Suppressor macrophage (primary cell): ENCODE data around the gene ANO2.
"Not testable (repeated sequence)": the region's sequence is repeated elsewhere in the genome, so short reads cannot be mapped to it uniquely, and the experiment has no call there.

ENCODE experiments used
- DNase-seq, 4 experiments: peaks; one replicate each; pipeline ENCODE4 v3.0.0-alpha.2; 2020 to 2022

The ANO2 gene

DNA sequence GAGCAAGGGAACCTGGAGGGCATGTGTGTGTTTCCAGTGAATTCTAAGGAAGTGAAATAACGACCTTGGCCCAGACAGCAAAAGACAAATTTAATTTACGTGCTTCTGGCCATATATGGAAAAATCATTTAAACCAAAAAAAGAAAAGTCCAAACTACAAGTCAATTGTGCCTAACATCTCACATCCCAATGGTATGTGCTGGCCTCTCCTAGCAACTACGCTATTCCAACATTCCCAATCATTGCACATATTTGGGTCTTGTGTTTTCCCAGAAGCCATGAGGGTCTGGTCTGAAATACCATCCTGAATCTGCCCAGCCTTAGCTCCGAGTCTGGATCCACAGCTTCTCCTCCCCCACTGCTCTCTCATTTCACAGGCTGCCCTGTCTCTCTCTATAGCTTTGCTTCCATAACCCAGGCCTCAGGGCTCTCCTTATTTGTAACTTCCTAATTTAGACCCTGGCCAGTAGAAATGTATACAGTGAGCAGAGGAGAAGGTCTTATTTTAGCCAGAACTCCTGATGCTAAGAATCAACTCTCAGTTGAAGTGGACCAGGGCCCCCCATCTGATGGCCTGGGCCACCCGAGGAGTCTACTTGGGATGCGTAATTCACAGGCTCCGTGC, 224.6 kb downstream of the ANO2 start:
- DNase-seq, result no peak

DNA sequence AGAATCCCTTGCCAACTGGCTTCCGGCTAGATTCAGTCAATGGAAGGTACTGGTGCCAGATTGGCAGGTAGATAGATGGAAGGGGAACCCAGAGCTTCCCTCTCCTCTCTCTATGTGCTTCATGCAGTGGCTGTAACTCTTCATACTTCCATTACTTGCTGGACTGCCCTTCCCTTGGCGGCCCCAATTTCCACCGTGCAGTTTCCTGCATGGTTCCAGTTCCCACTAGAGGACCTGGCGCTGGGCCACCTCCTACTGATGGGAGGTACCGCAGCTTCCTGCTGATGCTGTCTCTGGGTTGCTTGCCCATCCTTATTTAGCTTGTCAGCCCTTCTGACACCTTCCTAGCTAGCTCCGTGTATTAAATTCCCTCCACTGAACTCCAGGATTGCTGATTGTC, 226.4 kb downstream of the ANO2 start:
- DNase-seq, result no peak

DNA sequence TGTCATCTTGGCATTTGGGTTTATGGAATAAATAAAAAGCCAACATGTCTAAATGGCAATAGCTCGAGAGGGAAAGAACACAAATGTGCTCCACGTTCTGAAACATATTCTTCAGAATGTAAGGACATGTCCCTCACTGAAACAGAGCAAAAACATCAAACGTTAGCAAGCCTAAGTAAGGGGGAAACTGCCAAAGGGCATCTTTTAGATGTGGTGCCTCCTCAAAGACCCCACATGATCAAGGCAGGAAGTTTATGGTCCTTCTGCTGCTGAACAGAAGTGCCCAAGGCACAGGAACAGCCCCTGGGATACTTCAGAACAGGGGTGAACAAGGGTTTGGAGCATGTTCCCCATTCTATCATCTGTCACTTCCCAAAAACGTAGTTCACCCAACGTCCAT, 227.0 kb downstream of the ANO2 start:
- no peak for DNase-seq

DNA sequence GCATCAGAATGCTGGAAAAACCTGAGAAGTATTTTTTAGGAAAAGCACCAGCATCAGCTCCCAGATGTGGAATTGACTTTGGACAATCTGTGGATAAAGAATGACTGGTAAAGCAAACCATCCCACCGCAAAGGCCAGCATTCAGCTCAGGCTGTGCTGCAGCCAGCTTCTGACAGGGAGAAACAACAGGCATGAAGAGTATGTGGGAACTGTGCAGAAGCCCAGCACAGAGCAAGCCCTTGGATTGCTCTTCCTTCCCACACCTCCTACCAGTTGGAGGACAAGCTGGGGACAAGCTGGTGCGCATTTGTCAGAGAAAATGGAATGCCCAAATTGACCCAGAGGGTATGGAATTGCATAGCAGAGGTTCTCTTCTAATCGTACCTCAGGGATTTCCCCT, 228.1 kb downstream of the ANO2 start:
- DNase-seq, result no peak

DNA sequence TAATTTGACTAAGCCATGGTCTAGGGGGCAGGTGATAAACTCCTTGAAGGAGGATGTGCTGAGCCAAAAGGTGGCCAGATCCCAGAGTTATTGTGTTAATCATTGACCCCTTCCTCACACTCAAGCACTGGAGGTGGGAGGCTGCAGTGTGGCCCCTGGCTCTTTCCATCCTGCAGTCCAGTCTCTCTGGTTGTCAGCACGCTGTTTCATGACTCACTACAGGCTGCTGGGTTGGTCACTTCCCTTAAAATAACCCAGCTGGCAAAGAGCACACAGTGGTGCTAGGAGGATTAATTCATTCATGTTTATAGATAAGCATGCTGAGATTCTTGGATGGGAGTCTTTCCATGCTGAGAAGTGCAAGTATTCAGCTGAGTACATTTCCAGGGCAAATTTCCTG, 228.9 kb downstream of the ANO2 start:
- DNase-seq, result peak in 1 of 4 experiments; percentile 18

DNA sequence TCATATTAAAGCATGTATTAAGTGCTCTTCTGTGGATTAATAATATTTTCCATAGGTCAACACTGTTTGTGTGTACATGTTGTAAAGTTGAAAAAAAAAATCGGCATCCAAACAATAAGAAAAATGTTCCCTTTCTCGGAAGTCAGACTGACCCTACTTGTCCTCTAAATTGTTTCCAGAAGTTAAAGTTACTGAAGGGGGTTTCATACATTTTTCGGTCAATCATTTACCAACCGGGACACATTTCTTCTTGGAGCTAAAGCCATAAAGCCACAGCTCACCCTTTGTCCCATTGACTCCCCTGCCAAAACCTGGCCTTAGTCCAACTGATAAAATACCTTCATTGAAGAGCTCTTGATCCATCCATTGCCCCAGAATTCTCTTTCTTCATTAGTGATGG, 230.0 kb downstream of the ANO2 start:
- DNase-seq, result no peak

DNA sequence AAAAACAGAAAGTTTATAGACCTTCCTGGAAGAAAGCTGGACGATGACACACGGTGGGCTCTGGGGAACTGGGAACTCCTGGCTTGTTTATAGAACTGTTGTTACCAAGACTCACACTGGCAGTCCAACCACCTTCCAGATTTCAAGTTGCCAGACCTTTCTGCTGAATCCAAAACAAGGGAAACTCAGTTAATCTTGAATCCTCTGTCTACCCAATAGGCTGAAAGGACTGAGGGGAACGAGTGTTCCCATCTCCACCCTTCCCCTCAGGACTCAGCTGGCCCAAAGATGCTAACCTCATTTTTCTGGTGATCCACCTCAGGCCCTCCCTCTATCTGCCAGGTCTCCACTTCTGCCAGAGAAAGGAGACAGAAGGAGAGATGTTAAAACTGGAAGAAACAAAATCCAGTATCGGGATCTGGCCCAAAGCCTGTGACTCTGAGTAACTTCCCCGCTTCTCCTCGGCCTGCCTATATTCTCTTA, 231.4 kb downstream of the ANO2 start:
- no peak for DNase-seq

DNA sequence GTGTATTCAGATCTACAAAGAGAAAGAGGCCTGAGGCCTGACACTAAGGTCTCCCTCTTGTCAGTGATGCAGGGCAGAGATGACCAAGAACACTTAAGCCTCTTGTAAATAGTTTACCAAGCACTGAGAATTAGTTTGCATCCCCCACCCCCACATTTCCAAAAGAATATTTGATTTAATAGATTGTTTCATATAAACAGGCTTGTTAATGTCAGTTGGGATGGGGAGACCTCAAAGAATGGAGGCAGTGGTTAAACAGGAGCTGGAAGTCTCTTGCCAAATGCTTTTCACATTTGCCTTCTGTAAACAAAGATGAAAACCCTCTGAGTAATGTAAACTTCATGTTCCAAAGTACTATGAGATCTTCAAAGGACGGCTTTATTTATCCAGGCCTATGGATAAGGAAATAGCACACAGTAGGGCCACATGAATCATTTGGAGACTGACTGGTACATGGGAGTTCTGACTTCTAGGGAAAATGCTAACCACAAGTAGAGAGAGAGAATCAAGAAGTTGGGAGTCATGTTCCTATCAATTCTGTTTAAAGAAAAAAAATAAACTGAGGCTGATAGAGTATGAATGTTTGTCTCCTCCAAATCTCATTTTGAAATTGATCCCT, 234.7 kb downstream of the ANO2 start:
- DNase-seq, result no peak

DNA sequence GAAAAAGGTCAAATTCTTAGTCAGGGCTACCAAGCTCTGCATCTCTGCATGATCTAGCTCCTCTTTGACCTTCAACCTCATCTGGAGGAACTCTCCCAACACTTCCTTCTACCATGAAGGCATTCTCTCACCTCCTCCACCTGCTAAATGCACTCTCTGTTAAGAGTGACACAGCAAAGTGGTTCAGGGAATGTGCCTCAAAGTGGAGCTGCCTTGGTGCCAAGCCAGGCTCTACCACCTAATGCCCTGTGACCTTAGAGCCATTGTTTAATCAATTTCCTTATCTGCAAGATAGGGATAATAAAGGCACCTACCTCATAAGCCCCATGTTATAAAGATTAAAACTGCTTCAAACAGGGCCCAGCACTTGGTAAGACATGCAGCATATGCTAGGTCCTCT, 236.7 kb downstream of the ANO2 start:
- DNase-seq, result no peak

DNA sequence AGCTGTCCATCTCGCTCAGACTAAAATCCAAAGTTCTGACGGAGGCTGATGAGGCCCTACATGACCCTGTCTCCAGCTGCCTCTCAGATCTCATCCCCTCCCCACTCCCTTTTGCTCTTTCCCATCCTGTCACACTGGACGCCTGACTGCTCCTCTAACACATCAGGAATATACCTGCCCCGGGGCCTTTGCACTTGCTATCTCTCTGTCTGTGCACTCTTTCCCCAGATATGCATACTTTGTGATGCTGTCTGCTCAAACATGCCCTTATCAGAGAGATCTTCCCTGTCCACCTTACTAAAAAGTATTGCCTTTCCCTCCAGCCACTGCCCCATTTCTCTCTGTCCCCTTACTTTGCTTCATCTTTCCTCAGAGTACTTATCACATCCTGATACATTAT, 238.8 kb downstream of the ANO2 start:
- no peak for DNase-seq

DNA sequence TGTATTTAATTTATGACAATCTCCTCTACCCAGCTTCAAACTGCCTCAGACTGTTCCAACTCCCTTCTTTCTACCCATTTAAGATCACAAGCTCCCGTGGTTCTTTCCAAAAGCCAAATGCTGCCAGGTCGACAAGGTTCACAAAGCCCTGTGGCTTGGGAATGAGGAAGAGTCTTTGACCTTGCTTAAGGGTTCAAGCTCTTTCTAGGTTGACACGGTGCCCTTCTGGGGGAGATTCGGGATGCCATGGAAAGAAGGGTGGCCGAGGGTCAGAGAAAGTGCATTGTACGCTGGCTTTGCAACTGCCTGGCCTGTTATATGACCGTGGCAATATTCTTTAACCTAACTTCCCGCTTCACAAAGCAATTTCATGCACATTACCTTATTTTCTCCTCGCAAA, 239.3 kb downstream of the ANO2 start:
- DNase-seq, result no peak

DNA sequence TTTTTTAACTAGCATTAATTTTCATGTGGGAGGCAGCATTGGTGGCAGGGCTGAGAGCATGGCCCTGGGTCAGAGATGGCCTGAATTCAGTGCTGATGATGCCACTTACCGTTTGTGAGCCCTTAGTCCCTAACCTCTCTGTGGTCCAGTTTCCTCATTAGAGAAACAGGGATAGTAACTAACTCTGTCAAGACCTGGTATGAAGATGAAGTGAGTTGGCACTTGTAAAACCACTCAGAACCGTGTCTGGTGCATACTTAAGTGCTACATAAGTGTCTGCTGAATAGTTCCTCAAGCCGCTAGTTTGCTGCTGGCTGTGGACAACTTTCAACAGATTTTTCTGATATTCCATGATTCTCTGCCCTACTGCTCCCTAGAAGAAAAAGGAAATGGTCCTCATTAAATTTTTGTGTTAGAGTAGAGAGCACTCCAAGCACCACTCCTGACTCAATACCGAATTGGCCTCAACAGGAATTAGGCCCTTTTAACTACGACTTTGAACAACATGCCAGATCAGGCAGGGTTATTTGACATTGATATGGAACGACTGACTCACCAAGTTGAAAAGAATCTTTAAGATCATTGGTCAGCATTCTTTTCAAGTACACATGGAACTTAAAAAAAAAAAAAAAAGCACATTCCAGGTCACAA, 250.2 kb downstream of the ANO2 start:
- DNase-seq, result no peak

DNA sequence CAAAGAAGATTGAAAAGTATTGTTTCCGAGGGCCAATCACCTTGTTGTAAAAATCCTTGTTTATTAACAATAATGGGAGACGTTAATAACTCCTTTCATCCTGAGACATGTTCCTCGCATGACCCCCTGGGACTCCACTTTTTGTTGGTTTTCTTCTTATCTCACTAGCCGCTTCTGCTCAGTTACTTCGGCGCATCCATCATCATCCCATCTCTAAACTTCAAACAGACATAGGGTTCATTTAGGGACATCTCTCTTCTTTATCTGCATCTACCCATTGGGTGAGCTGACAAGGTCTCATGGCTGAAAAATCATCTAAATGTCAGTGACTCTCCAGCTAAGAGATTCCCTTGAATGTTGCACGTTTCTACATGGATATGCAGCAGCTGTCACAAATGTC, 252.2 kb downstream of the ANO2 start:
- no peak for DNase-seq

DNA sequence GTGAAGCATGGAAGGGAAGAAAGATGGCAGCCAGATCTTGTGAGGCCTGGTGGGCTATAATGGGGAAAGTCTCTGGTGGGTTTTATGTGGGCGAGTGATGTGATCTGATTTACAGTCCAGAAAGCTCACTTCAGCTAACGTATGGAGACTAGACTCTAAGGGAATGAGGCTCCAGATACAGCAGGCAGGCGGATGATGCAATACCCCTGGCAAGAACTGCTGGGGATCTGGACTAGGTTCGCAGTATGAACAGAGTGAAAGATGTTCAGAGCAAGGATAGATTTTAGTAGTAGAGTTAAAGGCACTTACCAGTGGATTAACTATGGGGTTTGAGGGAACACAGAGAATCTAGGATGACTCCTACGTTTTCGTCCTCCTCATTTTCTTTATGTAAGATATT, 253.1 kb downstream of the ANO2 start:
- DNase-seq, result no peak

DNA sequence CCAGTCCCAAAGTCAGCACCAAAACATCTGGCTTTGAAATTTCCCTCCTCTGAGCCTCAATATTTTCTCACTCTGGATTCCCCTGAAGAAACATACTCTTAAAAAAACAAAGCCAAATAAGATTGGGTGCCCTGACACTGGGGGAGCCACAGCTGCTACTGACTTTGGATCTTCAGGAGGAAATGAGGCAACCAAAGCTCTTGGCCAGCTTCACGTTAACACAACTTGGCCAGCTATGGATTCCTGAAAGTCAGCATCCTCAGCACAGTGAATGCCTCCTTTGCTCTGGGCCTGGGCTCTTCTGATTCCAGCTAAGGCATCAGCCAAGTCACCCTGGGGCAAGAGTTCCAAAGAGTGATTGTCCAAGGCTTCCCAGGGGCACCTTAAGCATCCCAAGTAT, 254.8 kb downstream of the ANO2 start:
- no peak for DNase-seq

DNA sequence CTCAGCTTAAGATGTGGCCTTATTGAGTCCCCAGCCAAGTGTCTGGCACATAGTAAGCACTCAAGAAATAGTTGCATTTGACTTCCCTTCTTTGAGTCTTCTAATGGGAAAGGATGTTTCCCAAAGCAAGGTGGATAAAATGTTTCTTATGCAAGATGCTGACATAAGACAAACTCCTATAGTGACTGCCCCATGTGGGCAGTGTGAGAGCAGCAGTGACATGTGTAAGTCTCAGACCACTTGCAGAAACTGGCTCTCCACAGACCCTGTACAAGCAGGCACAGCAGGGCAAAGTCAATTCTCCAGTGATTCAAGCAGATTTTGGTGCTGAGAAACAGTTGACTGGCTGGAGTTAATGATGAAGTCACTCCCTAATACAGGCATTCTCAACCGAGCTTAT, 255.3 kb downstream of the ANO2 start:
- DNase-seq, result peak in 1 of 4 experiments; percentile 0

DNA sequence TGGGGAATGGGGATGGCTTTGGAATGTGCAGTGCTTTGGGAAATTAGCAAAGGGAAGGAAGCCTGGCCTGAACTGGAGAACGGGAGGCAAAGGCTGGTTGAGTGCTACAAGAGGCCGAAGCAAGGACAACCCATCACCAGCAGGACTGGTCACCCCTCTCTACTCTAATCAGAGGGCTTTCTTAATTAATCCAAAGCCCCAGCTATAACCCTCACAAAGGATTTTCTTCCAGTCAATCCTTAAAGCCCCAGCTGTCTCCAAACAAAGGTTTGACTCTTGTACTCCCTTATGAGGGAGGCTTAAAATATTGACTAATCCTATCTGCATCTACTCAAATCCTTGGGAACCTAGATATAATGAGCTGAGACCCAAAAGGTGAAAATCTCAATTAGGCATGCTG, 256.8 kb downstream of the ANO2 start:
- DNase-seq, result no peak

DNA sequence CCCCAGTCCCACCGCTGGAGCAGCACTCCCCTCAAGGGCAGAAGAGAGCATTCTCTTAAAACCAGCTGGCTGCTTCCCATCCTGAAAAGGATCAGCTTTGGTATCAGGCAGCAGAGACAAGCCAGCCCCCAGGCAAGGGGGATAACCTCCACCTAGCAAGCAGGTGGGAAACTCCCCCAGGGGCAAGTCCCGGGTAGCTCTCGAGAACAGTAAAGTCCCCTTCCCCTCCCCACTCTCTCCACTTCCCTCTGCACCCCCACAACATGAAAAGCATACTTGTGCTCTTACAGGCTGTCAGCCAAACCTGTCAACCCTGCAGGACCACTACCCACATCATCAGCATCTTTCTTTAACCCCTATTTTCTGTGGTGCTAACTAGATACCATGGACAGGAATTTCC, 259.1 kb downstream of the ANO2 start:
- no peak for DNase-seq

DNA sequence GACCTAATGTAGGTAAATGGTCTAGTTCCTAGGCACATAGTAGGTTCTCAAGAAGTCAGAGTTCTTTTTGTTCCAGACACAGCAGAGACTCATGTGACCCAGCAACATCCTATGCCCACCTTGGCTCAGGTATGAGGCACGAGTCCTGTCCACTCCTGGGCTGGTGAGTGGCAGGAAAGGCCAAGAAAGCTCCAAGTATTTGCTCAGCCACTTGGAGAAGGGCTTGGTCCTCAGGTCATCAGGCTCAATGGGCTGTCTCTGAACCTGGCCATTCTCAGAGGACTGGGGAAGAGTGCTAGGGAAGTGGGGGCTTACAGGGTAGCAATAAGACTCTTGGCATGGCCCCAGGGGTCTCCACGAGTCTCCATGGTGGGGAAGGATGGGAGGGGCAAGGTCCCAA, 260.1 kb downstream of the ANO2 start:
- DNase-seq, result no peak

DNA sequence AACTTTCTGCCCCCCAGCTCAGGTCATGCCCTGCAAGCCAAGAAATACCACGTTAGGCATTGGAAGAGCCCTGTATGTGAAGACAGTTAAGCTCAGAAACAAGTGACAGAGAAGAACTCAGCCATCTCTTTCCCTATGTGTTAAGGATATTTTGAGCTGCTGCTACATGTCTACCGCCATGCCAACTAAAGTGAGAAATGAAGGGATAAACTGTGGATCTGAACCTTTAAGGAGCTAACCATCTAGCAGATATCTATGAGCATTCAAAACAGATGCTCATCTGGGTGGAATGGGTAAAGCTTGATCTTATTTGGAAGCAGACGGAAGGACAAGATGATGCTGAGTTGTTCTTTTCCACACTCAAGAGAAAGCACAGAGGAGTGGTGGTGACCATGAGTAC, 262.5 kb downstream of the ANO2 start:
- DNase-seq, result no peak

DNA sequence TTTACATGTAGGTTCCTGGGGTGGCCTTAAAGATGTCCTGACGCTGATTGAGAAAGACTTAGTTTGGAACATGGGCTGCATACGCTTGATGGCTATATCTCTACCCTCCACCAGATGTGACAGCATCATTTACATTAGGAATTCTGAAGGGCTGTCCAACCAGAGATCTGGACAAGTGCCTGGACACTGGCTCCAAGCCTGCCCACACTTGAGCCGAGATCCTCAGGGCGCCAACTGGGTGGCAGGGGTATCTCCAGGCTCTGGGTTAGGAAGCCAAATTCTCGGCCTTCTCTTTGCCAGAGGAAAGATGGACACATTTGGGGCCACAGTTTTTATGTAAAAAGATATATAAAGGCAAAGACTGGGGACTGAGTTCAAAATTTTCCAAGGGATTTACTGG, 266.9 kb downstream of the ANO2 start:
- no peak for DNase-seq

DNA sequence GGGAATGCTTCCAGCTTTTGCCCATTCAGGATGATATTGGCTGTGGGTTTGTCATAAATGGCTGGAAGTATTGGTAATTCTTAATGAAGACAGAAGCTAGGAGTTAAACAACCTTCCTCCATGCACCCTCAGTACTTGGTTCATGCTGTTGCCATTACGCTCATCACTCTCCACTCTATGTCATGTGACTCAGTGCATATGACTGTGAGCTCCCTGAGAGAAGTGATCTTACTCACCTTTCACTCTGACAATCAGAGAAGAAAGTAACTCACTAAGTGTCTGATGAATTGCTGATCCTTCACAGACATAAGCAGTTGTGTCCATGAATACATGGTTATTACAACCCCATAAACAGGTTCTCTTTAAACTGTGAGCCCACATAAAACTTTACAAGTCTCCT, 275.4 kb downstream of the ANO2 start:
- not testable (repeated sequence) for DNase-seq

DNA sequence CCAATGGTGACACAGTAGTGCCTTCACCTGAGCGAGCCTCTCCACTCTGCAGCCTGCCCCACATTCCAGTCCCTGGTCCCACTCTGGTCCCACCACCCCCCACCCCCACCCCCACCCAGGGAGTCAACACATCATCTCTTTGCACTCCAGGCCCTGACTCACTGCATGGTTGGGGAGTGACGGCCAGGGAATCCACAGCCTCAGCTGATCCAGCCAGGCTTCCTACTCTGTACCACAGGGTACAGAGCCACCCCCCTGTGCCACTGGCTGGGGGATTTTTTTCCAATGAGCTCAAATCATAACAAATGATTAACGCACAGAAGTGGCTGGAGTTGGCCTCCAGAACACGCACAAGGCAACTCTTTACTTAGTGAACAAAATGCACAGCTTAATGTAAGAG, 279.4 kb downstream of the ANO2 start:
- no peak for DNase-seq

DNA sequence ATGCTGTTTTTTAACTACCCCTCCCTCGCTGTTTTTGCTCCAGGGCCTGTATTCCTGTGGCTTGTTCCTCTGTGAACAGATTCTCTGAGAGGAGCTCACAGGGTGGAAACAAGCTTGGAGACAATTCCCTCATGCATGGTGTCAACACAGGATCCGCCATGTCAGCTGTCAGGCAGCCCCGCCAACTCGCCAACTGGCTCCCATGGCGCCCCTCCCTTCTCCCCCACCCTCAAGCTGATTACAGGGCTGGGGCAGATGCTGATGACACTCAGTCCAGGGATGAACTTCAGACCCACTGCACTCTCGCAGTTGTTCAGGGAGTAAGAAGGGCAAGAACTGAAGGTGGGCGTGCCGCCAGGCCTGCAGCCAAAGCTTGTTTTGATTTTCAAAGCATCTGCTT, 283.2 kb downstream of the ANO2 start:
- DNase-seq, result no peak
